Middle frontal gyrus (tissue), 1 donor: Measurements from ENCODE around the gene RASL12.
"Not testable (repeated sequence)": the region's sequence is repeated elsewhere in the genome, so short reads cannot be mapped to it uniquely, and the experiment has no call there.

Experiments
- DNase-seq: peaks from one replicate; pipeline ENCODE4 v3.0.0-alpha.2; 2015; ENCODE audit warnings: low spot score; ENCODE audit errors: extremely low spot score

The RASL12 gene, protein sequence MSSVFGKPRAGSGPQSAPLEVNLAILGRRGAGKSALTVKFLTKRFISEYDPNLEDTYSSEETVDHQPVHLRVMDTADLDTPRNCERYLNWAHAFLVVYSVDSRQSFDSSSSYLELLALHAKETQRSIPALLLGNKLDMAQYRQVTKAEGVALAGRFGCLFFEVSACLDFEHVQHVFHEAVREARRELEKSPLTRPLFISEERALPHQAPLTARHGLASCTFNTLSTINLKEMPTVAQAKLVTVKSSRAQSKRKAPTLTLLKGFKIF

DNA sequence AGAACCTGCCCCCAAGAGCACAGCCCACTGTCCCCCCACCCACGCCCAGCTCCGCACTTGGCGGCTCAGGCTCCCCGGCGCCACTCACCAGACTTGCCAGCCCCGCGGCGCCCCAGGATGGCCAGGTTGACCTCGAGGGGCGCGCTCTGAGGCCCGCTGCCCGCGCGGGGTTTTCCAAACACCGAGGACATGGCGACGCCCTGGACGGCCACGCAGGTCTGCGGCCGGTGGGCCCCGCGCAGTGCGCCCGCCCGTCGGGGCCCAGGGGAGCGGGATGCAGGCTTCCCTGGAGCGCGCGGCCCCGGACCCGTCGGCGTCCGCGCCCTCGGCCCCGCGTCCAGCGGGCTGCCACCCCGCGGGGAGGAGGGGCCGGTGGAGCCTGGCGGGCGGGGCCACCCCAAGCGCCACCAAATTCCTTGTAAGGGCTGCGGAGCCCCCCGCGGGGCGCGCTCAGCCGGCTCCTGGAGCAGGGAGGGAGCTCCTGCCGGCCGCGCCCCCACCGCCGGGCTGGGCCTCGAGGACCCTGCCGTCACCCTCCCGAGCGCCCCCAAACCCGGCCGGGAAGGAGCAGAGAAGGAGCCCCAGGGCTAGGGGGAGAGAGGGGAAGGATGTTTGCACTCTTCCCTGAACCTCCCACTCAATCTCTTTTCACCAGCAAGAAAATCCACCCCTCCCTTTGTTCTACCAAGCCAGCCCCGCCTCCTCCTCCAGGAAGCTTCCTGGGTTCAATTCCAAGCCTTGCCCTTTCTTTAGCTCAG is at the start of gene RASL12:
TSS of gene RASL12 (minus strand) at position 347 of the 758 bp plus-strand sequence. CDS start at position 191, 156 bp downstream.
- DNase-seq = no peak

- no peak for DNase-seq
These were observed 47.8 kb upstream of the RASL12 start for GRCh38 chr15:65115542-65115941.

DNA sequence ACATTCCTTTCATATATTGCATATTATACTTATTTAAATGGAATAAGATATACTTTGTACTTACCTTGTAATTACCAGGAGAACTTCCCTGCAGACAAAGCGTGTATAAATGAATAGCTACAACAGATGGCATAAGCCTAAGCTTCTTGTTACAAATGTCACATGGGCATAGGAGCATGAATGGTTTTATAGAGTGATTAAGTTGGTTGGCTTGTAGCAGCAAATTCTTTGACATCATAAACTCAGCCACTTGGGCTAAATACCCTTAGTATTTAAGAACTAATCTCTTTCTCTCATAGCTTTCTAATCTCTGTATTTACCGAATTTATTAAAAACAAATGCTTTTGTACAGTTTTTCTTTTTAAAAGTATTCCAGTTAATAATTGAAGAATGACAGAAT is 47.3 kb upstream of the RASL12 start, which contains the start of gene UBAP1L:
TSS of gene UBAP1L (minus strand) at position 115 of the 400 bp plus-strand sequence. CDS start 8,985 bp downstream, outside the sequence.
- DNase-seq = no peak

GRCh38 chr15:65110676-65111292 is 43.0 kb upstream of the RASL12 start:
- DNase-seq = no peak

- no peak for DNase-seq
These were observed 38.3 kb upstream of the RASL12 start for GRCh38 chr15:65106011-65106590.

DNA sequence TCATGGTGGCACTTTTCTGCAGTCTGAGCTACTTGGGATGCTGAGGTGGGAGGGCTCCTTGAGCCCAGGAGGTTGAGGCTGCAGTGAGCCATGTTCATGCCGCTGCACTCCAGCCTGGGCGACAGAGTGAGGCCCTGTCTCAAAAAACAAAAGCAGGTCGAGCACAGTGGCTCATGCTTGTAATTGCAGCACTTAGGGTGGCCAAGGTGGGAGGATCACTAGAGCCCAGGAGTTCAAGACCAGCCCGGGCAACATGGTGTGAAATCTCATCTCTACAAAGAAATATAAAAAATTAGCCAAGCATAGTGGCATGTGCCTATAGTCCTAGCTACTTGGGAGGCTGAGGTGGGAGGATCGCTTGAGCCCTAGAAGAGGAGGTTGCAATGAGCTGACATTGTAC is 37.2 kb upstream of the RASL12 start:
- DNase-seq = no peak

- no peak for DNase-seq
These were observed 35.1 kb upstream of the RASL12 start for GRCh38 chr15:65102912-65103311.

DNA sequence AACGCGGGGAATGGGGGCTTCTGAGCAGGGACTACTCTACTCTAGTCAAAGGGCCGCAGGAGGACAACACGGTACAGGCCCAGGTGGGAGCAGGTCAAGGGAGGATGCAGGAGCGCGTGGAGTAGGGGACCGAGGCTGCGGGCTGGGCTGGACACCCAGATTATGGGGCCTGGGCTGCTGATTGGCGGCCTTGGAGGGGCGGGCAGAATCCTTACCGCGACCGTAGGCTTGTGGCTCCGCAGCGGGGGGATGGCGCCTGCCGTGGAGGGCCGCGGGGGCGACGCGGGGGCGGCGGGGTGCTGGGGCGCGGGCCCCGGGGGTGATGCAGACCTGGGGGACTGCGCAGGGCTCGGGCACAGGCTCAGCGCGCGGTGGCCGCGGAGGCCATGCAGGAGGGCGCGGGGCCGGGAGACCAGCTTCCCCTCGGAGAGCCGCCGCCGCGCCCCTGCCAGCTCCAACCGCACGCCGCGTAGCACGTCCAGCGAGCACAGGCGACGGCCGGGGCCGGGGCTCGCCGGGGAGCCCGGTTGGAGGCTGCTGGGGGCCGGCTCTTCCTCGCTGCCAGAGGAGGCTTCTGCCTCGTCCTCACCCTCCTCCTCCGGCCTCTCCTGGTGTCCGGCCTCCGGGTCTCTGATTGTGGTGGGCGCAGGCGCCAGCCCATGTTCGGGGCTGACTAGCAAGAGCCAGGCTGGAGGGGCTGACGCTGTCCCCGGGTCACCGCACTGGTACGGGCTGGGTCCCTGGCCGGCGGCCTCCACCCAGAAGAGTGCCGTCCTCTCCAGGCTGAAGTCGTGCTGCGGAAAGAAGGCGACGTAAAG is 34.3 kb upstream of the RASL12 start:
- no peak for DNase-seq

- DNase-seq = peak; percentile 64
These were observed 33.7 kb upstream of the RASL12 start for GRCh38 chr15:65101411-65101890.

DNA sequence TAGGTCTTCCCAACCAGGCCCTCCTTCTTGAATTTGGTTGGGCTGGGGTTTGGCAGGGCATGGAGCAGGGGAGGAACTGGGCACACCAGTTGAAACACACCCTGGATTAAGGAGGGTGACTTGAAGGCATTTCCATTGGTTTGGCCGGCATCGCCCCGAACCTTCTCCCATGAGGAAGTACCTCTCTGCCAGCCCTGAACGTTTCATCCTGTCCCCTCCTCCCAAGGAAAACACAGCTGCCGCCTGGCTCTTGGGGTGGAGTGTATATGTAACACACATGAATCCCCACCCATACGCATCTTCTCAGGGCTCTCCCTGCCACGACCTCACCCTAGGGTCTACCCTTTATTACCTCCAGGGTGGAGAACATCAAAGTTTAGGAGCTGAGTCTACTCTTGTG is 32.7 kb upstream of the RASL12 start:
- no peak for DNase-seq

DNA sequence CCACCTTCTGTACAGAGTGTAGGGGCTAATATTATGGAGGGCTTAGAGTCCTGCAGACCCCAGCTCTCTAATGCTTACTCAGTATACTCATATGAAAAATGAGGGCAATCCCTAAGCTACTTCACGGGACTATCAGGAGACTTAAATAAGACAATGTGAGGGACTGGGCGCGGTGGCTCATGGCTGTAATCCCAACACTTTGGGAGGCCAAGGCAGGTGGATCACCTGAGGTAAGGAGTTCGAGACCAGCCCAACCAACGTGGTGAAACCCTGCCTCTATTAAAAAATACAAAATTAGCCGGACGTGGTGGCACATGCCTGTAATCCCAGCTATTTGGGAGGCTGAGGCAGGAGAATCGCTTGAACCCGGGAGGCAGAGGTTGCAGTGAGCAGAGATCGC is 32.0 kb upstream of the RASL12 start:
- DNase-seq = not testable (repeated sequence)

DNA sequence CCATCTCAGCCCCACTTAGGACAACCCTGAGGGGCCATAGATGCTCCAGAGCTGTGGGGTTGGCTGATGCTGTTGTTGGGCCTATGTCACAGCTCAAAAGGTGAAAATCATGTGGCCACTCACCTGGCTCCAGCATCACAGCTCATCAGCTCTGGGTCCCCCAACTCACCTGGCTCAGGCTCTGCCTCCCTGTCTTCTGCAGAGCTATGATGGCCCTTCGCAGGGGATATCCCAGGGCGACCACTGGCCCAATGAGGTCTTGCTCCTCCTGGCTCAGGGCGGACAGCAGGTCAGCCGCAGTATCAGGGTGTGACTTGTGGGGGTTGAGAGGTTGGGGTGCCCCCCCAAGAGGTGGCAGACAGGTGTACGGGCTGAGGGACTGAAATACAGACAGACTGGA is 31.5 kb upstream of the RASL12 start:
- no peak for DNase-seq

GRCh38 chr15:65097651-65098263 is 30.0 kb upstream of the RASL12 start:
- no peak for DNase-seq

- no peak for DNase-seq
These were observed 28.9 kb upstream of the RASL12 start for GRCh38 chr15:65096481-65097385.

GRCh38 chr15:65095747-65096104 is 27.9 kb upstream of the RASL12 start:
- no peak for DNase-seq

GRCh38 chr15:65095011-65095746 is 27.4 kb upstream of the RASL12 start:
- DNase-seq = no peak

DNA sequence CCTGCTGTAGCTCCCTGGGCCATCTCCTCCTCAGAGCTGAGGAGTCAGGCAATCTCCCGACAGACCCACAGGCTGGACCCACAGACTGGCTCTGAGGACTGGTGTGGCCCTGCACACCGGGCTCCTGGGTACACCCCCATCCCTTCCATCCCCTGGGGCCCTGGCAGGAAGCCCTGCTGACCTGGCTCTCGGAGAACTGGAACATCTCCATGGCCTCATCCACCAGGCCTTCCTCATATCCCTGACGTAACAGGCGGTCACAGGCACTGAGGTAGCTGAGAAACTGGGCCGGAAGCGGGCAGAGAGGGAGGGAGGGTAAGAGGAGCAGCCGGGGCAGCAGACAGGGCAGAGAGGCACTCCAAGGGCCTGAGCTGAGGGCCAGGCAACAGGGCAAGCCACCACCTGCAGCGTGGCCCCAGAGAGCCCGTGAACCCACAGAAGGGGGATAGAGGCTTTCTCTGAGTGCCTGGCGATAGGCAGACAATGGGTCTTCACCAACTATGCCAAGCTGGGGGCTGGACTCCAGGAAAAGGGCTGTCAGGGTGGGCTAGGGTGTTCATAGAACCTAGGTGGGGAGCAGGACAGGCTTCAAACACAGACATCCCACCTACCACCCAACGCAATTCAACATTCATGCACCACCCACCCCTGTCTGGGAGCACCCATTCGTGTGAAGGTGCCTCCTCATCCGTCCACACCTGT is 26.7 kb upstream of the RASL12 start:
- DNase-seq = no peak

GRCh38 chr15:65093793-65094170 is 26.0 kb upstream of the RASL12 start:
- not testable (repeated sequence) for DNase-seq
